GM18873 (cell line): ENCODE results near the gene MRPL58.
"Not testable (repeated sequence)": the region's sequence is repeated elsewhere in the genome, so short reads cannot be mapped to it uniquely, and the experiment has no call there.

Experiments used
- ATAC-seq: cut with Tn5 transposase; IDR thresholded peaks from one replicate; pipeline ENCODE4 v1.9.1; 2021; ENCODE audit warnings: mild to moderate bottlenecking, moderate library complexity, moderate number of reproducible peaks; ENCODE audit not compliant: unreplicated experiment, low FRiP score

Gene MRPL58

DNA sequence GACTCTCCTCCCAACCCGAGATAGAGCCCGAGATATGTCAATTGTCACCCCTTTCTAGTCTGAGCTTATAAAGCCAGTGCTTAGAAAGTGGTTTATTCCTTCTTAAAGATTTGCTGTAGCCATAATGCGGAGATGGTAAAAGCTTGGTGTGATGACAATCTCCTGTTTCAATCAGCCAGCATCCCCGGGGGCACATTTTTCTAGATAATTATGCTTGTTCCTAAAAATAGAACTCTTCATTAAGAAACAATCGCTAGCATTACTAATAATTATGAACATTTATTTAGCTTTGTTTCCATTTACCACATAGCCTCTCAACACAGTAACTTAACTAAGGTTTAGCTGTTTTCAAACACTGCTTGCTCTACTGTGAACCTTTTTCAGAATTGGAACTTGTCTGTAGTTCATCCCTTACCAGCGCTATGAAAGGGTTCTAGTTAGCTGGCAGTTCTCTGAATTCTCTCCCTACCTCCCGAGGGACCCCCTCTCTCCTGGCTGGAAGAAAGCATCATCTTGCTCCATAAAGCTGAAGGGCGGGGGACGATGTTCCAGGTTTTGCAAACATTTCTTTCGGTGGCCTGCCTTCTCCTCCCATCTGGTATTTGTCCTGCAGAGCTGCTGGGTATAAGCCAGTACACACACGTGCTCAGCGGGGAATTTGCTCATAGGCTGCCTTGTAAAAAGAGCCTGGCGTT lies 922 bp upstream of the MRPL58 start:
- no peak for ATAC-seq

DNA sequence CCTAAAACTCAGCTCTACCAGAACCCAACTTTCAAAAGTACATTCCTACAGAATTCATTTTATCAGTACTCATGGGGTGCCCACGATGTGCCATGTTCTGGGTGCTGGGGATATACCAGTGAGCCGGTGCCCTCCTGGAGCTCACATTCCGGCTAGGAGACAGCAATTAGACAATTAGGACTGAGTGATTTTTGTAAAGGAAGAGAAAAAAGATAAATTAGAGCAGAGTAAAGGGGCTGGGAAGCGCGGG lies 449 bp upstream of the MRPL58 start:
- no peak for ATAC-seq

DNA sequence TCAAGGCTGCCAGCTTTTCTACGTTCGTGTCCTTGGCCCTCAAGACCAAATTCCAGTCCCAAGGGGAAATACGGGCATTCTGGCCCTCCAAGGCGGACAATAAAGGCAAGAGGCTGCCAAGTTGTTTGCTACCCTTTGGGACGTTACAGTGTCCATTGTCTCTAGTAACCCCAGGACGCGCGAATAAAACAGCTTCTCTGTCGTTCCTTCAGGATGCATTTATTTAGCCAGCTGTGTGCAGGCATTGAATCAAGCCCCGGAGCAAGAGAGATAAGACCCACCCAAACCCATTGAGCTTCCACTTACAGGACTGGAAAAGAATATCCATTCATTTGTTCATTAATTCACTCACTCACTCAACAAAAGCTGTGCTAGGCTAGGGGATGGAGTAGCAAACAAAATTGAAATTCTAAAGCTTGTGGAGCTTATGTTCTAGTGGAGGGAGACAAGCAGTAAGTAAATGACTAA lies 656 bp downstream of the MRPL58 start:
- no peak for ATAC-seq

DNA sequence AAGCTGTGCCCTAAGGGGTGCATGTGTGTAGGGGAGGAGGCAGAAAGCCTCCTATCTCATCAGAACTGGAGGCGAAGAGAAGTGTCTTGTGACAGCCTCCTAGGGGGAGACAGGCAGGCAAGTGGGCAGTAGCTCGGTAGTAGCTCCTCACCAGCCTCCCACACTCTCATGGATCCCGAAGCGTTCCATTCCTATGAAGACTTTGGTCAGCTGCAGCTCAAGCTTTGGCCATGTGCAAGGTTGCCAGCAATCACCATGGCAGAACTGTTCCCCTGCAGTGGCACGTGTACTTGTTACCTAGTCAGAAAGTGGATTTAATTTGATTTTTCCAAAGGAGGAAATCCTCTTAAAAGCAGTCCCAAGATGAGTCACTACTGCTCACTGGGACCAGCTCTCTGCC lies 6.7 kb downstream of the MRPL58 start:
- no peak for ATAC-seq

DNA sequence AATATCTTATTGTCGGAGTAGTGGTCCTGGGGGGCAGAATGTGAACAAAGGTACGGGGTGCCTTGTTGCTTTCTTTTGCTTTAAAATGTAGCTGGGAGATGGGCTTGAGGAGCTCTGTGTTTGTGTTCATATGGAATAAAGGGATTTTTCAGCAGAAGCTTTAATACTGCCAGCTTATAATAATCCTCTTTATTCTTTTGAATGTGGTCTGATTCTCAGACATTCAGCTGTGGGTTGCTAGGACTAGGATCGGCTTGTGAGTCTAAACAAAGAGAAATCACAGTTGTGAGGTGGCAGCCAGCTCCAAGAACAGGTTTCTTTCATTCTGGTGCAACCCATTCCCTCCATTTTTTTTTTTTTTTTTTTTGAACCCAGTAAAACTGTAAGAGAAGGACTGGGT lies 7.2 kb downstream of the MRPL58 start:
- no peak for ATAC-seq

DNA sequence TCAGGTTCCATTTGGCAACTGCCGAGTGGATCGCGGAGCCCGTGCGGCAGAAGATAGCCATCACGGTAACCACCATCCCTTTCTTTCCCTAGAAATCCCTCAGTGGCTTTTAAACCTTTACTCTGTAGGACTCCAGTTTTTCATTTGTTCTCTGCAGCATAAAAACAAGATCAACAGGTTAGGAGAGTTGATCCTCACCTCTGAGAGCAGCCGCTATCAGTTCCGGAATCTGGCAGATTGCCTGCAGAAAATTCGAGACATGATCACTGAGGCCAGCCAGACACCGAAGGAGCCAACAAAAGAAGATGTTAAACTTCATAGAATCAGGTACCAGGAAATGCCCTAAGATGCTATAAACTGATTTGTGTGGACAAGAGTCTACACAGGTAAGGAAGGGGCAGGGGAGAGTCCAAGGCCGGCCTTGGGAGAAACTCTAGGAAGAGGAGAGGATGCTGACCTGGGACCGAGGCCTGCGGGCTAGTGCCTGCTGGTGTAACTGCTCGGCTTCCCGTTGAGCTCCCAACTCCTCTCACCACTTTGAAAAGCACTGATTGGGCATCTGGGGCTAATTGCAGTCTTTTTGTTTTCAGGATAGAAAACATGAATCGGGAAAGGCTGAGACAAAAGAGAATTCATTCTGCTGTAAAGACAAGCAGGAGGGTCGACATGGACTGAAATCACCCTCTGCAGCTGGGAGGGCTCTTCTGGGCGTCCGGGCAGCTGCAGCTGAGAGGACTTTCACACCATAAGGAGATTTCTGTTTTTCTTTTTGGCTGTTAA lies 8.1 kb downstream of the MRPL58 start:
- ATAC-seq, result no peak

DNA sequence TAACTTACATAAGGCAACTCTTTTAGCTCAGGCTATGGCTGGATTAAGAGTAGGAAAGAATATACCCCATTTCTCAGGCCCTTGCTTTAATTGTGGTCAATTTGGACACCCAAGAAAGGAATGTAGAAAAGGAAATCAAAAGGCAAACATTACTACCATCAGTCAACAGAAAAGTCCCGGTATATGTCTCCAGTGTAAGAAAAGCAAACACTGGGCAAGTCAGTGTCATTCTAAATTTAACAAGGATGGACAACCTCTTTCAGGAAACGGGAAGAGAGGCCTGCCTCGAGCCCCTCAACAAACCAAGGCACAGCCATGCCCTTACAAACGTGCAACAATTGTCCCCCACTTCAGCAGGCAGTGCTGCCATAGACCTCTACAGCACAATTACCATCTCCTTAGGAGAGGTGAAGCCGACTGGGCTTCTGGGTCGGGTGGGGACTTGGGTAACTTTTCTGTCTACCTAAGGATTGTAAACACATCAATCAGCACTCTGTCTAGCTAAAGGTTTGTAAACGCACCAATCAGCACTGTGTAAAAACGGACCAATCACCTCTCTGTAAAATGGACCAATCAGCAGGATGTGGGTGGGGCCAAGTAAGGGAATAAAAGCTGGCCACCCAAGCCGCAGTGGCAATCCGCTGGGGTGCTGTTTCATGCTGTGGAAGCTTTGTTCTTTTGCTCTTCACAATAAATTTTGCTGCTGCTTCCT lies 12.4 kb downstream of the MRPL58 start:
- no peak for ATAC-seq

DNA sequence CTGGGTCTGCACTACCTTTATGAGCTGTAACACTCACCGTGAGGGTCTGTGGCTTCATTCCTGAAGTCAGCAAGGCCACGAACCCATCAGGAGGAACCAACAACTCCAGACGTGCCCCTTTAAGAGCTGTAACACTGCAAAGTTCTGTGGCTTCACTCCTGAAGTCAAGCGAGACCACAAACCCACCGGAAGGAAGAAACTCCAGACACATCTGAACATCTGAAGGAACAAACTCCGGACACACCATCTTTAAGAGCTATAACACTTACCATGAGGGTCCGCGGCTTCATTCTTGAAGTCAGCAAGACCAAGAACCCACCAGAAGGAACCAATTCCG lies 12.9 kb downstream of the MRPL58 start:
- ATAC-seq, result not testable (repeated sequence)

DNA sequence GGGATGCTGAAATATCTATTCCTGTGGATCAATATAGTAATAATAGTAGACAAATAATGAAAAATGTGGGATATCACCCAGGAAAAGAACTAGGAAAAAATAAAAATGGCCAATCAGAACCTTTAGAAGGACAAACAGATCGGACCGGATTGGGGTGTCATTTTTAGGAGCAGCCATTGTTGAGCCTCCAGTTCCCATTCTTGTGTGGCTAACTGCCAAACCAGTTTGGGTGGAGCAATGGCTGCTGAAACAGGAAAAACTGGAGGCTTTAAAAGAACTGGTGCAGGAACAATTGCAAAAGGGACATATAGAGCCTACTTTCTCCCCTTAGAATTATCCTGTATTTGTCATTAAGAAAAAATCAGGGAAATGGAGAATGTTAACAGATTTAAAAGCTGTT lies 14.2 kb downstream of the MRPL58 start:
- not testable (repeated sequence) for ATAC-seq

DNA sequence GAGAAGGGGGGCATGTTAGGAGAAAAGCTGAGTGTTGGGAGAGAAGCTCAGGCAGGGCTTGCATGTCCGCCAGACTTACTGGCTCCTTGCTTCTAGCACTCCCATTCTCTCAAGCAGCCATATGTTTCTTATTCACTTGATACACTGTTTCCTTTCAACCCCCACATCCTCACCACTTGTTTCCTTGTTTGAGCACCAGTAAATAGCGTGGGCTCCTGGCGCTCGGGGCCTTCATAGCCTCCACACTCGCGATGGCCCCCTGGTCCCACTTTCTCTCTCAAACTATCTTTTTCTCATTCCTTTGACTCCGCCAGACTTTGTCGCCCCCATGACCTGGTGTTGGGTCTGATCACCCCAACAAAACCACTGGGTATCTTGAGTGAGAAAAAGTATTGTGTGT lies 17.7 kb downstream of the MRPL58 start:
- ATAC-seq, result no peak

DNA sequence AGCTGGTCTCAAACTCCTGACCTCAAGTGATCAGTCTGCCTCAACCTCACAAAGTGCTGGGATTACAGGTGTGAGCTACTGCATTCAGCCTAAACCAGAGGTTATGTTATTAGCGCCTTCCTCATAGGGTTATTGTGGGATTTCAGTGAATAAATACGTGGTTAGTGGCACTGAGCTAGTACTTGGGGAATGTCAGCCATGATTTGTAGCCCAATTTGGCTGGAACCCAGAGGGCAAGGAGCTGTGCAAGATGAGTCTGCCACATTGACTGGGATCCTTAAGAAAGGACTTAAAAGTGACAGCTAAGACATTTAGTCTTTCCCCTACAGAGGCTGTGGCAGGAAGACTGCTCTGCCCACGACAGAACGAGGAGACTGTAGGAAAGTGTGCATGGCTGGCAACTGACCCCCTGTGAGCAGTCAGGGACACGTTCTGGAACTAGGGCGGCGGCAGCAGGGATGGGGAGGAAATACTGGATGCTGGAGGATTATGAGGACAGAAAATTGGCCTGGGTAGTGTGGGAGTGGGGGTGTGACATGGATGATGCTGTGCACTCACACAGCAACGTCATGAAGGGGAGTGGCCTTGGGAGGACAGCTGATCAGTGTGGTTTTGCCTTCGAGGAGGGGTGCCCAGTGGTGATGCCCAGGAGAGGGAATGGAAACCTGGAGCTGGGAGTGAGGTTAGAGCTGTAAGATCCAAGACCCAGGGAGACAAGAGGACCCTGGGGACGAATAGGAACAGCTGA lies 19.7 kb downstream of the MRPL58 start:
- ATAC-seq, result no peak

DNA sequence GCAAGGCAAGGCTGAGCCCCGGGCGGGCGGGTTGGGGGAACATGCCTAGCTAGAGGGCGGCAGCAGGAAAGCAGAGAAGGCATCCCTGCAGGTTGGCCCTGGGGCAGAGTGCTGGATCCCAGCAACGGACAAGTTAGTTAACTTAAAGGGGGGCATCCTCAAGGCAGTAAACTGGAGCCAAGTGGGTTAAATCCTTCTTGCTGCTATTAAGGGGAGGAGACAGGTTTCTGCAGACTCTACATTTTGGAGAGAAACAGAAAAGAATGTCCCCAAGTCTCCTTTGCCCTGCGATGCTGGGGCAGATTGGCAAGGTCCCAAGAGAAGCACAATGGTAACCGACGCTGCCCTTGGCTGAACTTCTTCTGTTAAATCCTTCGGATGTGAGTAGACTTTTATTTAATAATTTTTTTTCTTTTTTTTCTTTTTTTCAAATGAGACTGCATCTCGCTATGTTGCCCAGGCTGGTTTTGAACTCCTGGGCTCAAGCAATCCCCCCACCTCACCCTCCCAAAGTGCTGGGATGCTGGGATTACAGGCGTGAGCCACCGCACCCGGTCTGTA lies 20.3 kb downstream of the MRPL58 start:
- no peak for ATAC-seq

DNA sequence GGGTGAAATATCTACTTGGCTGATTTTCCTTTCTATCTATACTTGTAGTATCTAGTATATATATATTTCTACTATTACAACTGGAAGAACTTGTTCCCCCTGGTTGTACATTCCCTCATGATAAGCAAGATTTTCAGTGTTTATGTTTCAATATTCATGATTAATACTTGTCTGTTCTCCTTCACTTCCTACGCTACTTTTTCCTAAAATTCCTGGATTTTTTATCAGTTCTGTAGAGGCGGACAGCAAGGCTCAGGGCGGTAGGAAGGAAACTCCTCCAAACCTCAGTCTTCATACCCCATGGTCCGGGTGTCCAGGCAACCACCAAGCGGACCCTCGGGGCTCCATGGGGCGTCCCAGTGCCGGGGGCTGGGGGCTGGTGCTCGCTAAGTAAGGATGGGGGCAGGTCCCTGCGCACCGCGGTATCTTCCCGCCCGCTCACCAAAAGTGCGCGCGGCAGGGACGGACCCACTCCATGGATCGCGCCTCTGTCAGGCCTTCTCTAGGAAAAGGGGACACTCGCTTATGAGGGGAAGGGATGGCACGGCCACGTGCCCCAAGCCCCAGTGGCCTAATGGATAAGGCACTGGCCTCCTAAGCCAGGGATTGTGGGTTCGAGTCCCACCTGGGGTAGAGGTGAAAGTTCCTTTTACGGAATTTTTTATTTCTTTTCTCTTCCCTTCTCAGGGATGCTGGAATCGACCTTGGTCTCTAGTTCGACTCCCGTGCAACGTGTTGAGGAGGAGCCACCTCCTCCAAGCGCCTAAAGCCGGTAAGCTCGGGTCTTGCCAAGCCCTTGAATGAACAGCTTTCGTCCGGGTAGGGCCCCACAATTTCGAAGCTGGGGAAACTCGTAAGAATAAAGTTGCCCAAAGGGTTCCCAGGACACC lies 21.1 kb downstream of the MRPL58 start:
- no peak for ATAC-seq

DNA sequence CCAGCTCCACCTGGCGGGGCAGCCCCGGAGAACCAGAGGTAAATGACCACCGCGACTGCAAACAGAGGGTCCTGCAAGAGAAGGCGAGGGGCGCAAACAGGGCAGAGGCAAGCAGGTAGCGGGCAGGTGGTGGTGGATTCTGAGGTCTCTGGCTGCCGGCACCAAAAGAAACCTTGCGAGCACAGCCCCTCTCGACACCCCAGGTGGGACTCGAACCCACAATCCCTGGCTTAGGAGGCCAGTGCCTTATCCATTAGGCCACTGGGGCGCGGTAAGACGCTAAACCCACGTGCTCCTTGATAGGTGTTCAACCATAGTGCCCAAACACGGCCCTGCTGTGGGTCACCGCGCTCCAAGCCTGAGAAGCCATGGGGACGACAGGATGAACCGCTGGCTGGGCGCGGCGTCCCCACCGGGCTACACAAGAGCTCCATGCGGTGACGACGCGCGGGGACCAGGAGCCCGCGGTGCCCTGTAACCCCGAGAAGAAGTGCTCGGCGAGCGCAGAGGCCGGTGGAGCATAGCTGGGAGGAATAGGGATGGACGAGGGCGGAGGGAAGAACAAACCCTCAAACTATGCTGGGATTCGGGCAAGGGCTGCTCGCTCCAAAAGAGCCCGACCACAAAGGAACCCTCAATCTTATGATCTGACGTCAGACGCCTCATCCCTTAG lies 21.9 kb downstream of the MRPL58 start:
- no peak for ATAC-seq

DNA sequence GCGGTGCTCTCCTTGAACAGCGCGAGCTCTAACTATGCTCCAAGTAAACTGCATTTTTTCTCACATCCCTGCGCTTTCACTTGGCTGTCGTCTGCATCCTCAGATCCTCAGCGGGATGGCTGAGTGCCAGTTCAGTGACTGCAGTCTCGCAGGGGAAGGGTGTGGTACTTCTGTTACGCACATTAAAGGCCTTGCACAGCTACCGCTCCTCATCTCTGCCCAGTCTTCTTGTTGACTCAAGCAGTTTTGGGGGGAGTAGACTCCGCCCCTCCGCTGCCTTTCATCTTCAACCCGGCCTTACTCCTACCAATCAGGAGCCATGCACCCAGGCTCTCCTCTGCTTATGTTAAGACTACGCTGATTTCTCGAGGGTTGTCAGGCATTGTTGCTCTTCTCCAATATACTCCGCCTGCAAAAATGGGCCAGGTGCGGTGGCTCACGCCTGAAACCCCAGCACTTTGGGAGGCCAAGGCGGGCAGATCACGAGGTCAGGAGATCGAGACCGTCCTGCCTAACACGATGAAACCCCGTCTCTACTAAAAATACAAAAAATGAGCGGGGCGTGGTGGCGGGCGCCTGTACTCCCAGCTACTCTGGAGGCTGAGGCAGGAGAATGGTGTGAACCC lies 24.3 kb downstream of the MRPL58 start:
- ATAC-seq, result no peak

DNA sequence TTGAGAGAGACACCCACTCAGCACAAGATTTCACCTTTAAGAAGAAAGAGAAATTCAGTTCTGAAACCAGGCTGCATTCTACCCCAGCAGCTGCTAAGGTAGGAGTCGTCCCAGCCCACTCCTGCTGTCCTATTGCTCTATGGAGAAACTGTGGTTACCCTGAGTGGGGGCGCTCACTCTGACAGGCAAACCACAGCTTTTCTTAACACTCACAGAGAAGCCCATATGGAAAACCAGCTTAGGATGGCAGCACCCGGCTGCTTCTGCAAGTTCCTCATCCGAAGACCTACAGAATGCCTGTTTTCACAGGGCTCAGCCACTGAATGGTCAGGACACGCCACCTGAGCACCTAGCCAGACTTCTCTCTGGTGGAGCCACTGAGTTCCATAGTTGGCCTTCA lies 26.8 kb downstream of the MRPL58 start:
- ATAC-seq, result no peak

DNA sequence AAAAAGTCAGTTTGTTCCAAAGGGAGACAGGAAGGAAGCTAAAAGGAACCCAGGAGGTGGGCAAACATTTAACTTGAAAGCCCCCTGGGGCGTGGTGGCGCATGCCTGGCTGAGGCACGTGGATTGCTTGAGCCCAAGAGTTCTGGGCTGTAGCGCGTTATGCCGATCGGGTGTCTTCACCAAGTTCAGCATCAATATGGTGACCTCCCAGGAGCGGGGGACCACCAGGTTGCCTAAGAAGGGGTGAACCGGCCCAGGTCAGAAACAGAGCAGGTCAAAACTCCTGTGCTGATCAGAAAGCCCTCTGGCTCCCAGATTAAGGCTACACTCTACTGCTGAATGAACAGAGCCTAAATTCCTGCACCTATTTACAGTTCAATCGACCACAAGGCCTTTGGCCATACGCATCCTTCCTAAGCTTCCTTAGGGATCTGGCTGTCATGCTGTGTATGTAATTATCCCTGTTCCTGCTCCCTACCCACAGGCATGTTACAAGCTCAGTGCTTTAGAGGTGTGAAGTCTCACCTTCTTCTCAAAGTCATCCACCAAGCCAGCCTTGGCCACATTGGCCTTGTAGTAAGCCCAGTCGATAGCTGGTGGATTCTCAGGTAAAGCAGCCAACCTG lies 29.3 kb downstream of the MRPL58 start:
- ATAC-seq, result no peak

DNA sequence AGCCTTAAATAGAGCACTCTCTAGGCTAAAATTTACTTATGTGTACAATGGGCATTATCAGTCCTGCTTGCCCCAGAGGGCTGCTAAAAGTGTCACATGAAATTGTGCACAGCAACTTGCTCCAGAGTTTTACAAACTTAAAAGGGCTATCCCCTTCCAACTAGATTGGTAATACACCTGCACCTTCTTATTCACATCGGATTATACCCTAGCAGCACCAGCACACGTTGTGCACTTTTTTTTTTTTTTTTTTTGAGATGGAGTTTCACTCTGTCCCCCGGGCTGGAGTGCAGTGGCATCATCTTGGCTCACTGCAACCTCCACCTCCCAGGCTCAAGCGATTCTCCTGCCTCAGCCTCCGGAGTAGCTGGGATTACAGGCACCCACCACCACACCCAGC lies 31.3 kb downstream of the MRPL58 start:
- not testable (repeated sequence) for ATAC-seq
